DOHH2 (cell line): Measurements from ENCODE around the gene SERPINF2.
"Not testable (repeated sequence)": the region's sequence is repeated elsewhere in the genome, so short reads cannot be mapped to it uniquely, and the experiment has no call there.

Source experiments
- H3F3A ChIP-seq: fragments of 200-600 bp; sonication (generic), shearing (Covaris generic); 2 replicates; pipeline ENCODE4 v1.6.0; 2016; ENCODE audit warnings: antibody characterized with exemption, mild to moderate bottlenecking; ENCODE audit not compliant: control insufficient read depth, insufficient read depth
- H3K27ac ChIP-seq: fragments of 200-600 bp; sonication (generic); 2 replicates; pipeline ENCODE4 v1.5.1; 2014; ENCODE audit warnings: low read depth, mild to moderate bottlenecking, low read length, moderate library complexity
- H3K27me3 ChIP-seq: fragments of 200-600 bp; sonication (generic); 2 replicates; pipeline ENCODE4 v1.6.1; 2014; ENCODE audit warnings: mild to moderate bottlenecking, low read length, mixed read lengths; ENCODE audit not compliant: control insufficient read depth
- H3K36me3 ChIP-seq: fragments of 200-600 bp; sonication (generic); 2 replicates; pipeline ENCODE4 v1.6.1; 2014; ENCODE audit warnings: mild to moderate bottlenecking, low read length, moderate library complexity, mixed read lengths; ENCODE audit not compliant: control insufficient read depth
- H3K4me1 ChIP-seq: fragments of 200-600 bp; sonication (generic); 2 replicates; pipeline ENCODE4 v1.6.1; 2014; ENCODE audit warnings: mild to moderate bottlenecking, low read length, mixed read lengths; ENCODE audit not compliant: control insufficient read depth
- H3K4me2 ChIP-seq: fragments of 200-600 bp; sonication (generic); 2 replicates; pipeline ENCODE4 v1.6.0; 2014; ENCODE audit warnings: mild to moderate bottlenecking, low read length, moderate library complexity
- H3K4me3 ChIP-seq: fragments of 200-600 bp; sonication (generic); 2 replicates; pipeline ENCODE4 v1.5.1; 2014; ENCODE audit warnings: mild to moderate bottlenecking, low read length, mixed read lengths
- H3K79me2 ChIP-seq: fragments of 200-600 bp; sonication (generic); 2 replicates; pipeline ENCODE4 v1.6.1; 2014; ENCODE audit warnings: mild to moderate bottlenecking, low read length, mixed read lengths; ENCODE audit not compliant: control insufficient read depth
- H3K9me2 ChIP-seq: fragments of 200-600 bp; sonication (generic); replicated peaks from 2 replicates; pipeline ENCODE4 v1.6.1; 2014; ENCODE audit warnings: mild to moderate bottlenecking, low read length, mixed read lengths; ENCODE audit not compliant: control insufficient read depth
- H3K9me3 ChIP-seq: fragments of 200-600 bp; sonication (generic); 2 replicates; pipeline ENCODE4 v1.6.1; 2014; ENCODE audit warnings: antibody characterized with exemption, low read length, mixed read lengths; ENCODE audit not compliant: control insufficient read depth, insufficient read depth
- H4K20me1 ChIP-seq: fragments of 200-600 bp; sonication (generic); 2 replicates; pipeline ENCODE4 v1.6.0; 2014; ENCODE audit warnings: low read depth, mild to moderate bottlenecking, antibody characterized with exemption, low read length, moderate library complexity; ENCODE audit not compliant: control insufficient read depth, insufficient read depth
- CTCF ChIP-seq: fragments of 200-600 bp; sonication (generic); IDR thresholded peaks from one replicate; pipeline ENCODE4 v1.5.1; 2014; ENCODE audit warnings: antibody characterized with exemption, mild to moderate bottlenecking, low read depth, low read length; ENCODE audit not compliant: poor library complexity, severe bottlenecking
- EZH2phosphoT487 ChIP-seq: fragments of 200-600 bp; sonication (generic); IDR thresholded peaks from 2 replicates; pipeline ENCODE4 v1.6.1; 2017; ENCODE audit warnings: borderline replicate concordance, mild to moderate bottlenecking, antibody characterized with exemption, low read length, moderate library complexity, mixed read lengths

SERPINF2 gene

GRCh38 chr17:1793447-1793806, 50.8 kb downstream of the SERPINF2 start:
- H3K27ac ChIP-seq, result no peak overlapping the region
- H3K4me3 ChIP-seq, result no peak overlapping the region
- TF ChIP-seq EZH2phosphoT487, result no peak
- TF ChIP-seq CTCF, result no peak
- no peaks in the 10 kb centered on the region for H3K9me3 ChIP-seq
- peaks cover 86% of the 10 kb centered on the region for H3K79me2 ChIP-seq
- peaks cover 12% of the 10 kb centered on the region; the same call in 1 of the 2 replicates for H3F3A ChIP-seq
- H3K9me2 ChIP-seq, result no peaks in the 10 kb centered on the region
- H3K4me1 ChIP-seq, result peaks cover 4% of the 10 kb centered on the region; the same call in 1 of the 2 replicates
- H3K4me2 ChIP-seq, result no peak overlapping the region
- H3K27me3 ChIP-seq, result no peaks in the 10 kb centered on the region
- peaks cover 30% of the 10 kb centered on the region for H3K36me3 ChIP-seq
- no peaks in the 10 kb centered on the region for H4K20me1 ChIP-seq

GRCh38 chr17:1796800-1797199, 54.1 kb downstream of the SERPINF2 start:
- peaks cover 8% of the 10 kb centered on the region; the same call in 1 of the 2 replicates for H3F3A ChIP-seq
- H3K4me2 ChIP-seq, result no peak overlapping the region
- H3K9me3 ChIP-seq, result no peaks in the 10 kb centered on the region
- peaks cover 4% of the 10 kb centered on the region; the same call in 1 of the 2 replicates for H3K4me1 ChIP-seq
- peaks cover 39% of the 10 kb centered on the region for H3K36me3 ChIP-seq
- H3K27me3 ChIP-seq, result no peaks in the 10 kb centered on the region
- no peak overlapping the region for H3K4me3 ChIP-seq
- no peak overlapping the region for H3K27ac ChIP-seq
- no peaks in the 10 kb centered on the region for H3K9me2 ChIP-seq
- H3K79me2 ChIP-seq, result peaks cover 75% of the 10 kb centered on the region
- H4K20me1 ChIP-seq, result no peaks in the 10 kb centered on the region
- TF ChIP-seq EZH2phosphoT487 (no peak), CTCF (no peak)

GRCh38 chr17:1797323-1797722, 54.7 kb downstream of the SERPINF2 start:
- TF ChIP-seq EZH2phosphoT487, result no peak
- no peak for TF ChIP-seq CTCF
- H3K27me3 ChIP-seq, result no peaks in the 10 kb centered on the region
- peaks cover 8% of the 10 kb centered on the region; the same call in 1 of the 2 replicates for H3F3A ChIP-seq
- no peak overlapping the region for H3K27ac ChIP-seq
- no peak overlapping the region for H3K4me3 ChIP-seq
- peaks cover 44% of the 10 kb centered on the region for H3K36me3 ChIP-seq
- peaks cover 4% of the 10 kb centered on the region; the same call in 1 of the 2 replicates for H3K4me1 ChIP-seq
- no peaks in the 10 kb centered on the region for H3K9me3 ChIP-seq
- no peaks in the 10 kb centered on the region for H4K20me1 ChIP-seq
- H3K4me2 ChIP-seq, result no peak overlapping the region
- H3K9me2 ChIP-seq, result no peaks in the 10 kb centered on the region
- H3K79me2 ChIP-seq, result peaks cover 72% of the 10 kb centered on the region

GRCh38 chr17:1797846-1798245, 55.2 kb downstream of the SERPINF2 start:
- not testable (repeated sequence) for H3K9me2 ChIP-seq, H3K4me1 ChIP-seq, H3K4me2 ChIP-seq, H3F3A ChIP-seq, H4K20me1 ChIP-seq, H3K4me3 ChIP-seq, H3K9me3 ChIP-seq, H3K27me3 ChIP-seq, H3K27ac ChIP-seq
- Histone ChIP-seq H3K79me2 (peaks cover 67% of the 10 kb centered on the region), H3K36me3 (peaks cover 49% of the 10 kb centered on the region)
